ENCODE results near the gene PRODH2.

GRCh38 chr19:35842666-35843272 lies 30.1 kb upstream of the PRODH2 start:
- TF ChIP-seq CTCF (IDR thresholded peaks at IDR 0.05), result no peak
- no peak for TF ChIP-seq POLR2A (IDR thresholded peaks at IDR 0.05)

Data from testis (tissue), 2 donors.